GM12891 (cell line): ENCODE data around the gene MAPK8IP1.

Source experiments
- POLR2AphosphoS5 ChIP-seq: IDR thresholded peaks from 2 replicates; pipeline ENCODE4 v1.6.1; 2011; ENCODE audit warnings: low read depth, low read length, control low read depth
- SPI1 ChIP-seq: IDR thresholded peaks from 2 replicates; pipeline ENCODE4 v1.6.1; 2011; ENCODE audit warnings: low read depth, low read length, control low read depth

DNA sequence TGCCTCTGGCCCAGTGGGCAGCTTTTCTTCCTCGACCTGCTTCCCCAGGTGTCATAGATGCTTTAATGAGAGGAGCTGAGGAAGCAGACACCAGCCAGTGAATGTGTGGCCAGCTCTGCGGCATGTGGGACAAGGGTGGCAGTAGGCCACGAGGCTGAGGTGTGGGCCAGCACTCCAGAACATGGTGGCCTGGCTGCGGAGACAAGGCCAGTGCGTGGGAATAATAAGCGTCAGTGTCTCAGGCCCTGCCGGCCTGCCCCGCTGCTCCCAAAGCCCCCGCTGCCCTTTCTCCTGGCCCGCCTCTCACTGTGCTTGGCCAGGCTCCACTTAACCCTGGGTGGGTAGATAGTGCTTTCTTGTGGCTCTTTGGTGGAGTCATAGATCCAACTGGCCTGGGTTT lies 2.1 kb downstream of the MAPK8IP1 start:
- no peak for TF ChIP-seq POLR2AphosphoS5
- no peak for TF ChIP-seq SPI1
